ENCODE results near the gene EML4.
"Not testable (repeated sequence)": the region's sequence is repeated elsewhere in the genome, so short reads cannot be mapped to it uniquely, and the experiment has no call there.

Gene EML4

DNA sequence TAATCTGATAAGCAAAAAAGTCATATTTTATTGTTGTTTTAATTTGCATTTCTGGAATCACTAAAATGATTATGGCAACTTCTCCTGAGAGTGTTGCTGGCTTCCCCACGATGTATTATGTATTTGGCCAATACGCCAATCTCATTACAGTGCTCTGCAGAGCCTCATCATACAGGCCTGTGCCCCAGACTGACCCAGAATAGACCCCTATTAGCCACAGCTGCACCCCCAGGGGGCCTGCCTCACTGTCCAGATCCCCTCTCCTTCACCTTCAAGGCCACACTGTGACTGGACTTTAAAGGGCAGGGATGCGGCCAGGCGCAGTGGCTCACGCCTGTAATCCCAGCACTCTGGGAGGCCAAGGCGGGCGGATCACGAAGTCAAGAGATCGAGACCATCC lies 209.3 kb downstream of the EML4 start:
- H3K4me3 ChIP-seq (ENCODE audit: control insufficient read depth, low read depth, low read length): no peak overlapping the region
- no peak for DNase-seq (ENCODE audit: low read depth)
- TF ChIP-seq, protein P1, sequence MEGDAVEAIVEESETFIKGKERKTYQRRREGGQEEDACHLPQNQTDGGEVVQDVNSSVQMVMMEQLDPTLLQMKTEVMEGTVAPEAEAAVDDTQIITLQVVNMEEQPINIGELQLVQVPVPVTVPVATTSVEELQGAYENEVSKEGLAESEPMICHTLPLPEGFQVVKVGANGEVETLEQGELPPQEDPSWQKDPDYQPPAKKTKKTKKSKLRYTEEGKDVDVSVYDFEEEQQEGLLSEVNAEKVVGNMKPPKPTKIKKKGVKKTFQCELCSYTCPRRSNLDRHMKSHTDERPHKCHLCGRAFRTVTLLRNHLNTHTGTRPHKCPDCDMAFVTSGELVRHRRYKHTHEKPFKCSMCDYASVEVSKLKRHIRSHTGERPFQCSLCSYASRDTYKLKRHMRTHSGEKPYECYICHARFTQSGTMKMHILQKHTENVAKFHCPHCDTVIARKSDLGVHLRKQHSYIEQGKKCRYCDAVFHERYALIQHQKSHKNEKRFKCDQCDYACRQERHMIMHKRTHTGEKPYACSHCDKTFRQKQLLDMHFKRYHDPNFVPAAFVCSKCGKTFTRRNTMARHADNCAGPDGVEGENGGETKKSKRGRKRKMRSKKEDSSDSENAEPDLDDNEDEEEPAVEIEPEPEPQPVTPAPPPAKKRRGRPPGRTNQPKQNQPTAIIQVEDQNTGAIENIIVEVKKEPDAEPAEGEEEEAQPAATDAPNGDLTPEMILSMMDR (IDR thresholded peaks at IDR 0.05; ENCODE audit: control insufficient read depth, insufficient read depth, low read depth, low read length, missing control alignments): no peak

DNA sequence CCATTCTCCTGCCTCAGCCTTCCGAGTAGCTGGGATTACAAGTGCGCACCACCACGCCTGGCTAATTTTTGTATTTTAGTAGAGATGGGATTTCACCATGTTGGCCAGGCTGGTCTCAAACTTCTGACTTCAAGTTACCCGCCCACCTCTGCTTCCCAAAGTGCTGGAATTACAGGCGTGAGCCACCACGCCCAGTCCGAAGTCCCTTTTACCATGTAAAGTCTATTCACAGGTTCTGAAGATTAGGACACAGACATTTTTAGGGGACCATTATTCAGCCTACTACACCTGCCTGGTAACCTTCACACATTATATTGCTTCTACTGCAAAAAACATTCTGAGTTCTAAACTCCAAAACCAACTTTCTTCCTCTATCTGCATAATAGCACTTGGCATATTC lies 210.9 kb downstream of the EML4 start:
- H3K4me3 ChIP-seq (ENCODE audit: control insufficient read depth, low read depth, low read length); DNase-seq (ENCODE audit: low read depth): not testable (repeated sequence)

DNA sequence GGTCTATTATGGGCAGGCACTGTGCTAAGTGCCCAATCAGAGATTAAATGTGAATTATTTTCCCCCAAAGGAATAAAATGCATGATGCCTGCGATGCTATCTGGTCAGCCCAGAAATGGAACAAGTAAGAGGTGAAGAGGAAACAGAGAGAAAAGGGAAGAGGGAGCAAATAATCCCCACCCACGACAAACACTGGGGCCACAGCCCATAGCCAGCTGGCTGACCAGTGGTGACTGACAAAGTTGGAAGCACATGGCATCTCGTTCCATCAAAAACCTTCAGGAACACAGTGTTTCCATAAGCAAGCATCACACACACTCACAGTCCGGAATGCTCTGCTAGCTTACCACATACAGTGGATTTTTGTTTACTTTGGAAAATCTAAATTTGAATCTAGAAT lies 213.0 kb downstream of the EML4 start:
- TF ChIP-seq, protein P1 (IDR thresholded peaks at IDR 0.05; ENCODE audit: control insufficient read depth, insufficient read depth, low read depth, low read length, missing control alignments): no peak
- no peak for DNase-seq (ENCODE audit: low read depth)
- H3K4me3 ChIP-seq (ENCODE audit: control insufficient read depth, low read depth, low read length): no peak overlapping the region
